Activated CD4-positive, alpha-beta T cell treated with anti-CD3 and anti-CD28 coated beads, Interleukin-2, amount 50 U/mL, for 1 hour (primary cell): ENCODE data around the gene TRPM2.
"Not testable (repeated sequence)": the region's sequence is repeated elsewhere in the genome, so short reads cannot be mapped to it uniquely, and the experiment has no call there.

Source experiments
- DNase-seq: peaks from one replicate; pipeline ENCODE4 v3.0.0-alpha.2; 2020

Gene TRPM2

GRCh38 chr21:44356160-44356559 lies 2.7 kb downstream of the TRPM2 start:
- no peak for DNase-seq

- no peak for DNase-seq
Observed at GRCh38 chr21:44356636-44357035, 3.2 kb downstream of the TRPM2 start.

- DNase-seq, result no peak
Observed at GRCh38 chr21:44357064-44357837, 3.8 kb downstream of the TRPM2 start.

- DNase-seq, result no peak
Observed at GRCh38 chr21:44359396-44359795, 6.0 kb downstream of the TRPM2 start.

GRCh38 chr21:44360159-44360558 lies 6.7 kb downstream of the TRPM2 start:
- no peak for DNase-seq

GRCh38 chr21:44361903-44362302 lies 8.5 kb downstream of the TRPM2 start:
- not testable (repeated sequence) for DNase-seq

- no peak for DNase-seq
Observed at GRCh38 chr21:44363278-44363677, 9.9 kb downstream of the TRPM2 start.

- DNase-seq, result no peak
Observed at GRCh38 chr21:44364151-44365053, 11.0 kb downstream of the TRPM2 start.

- no peak for DNase-seq
Observed at GRCh38 chr21:44365251-44365966, 12.0 kb downstream of the TRPM2 start.

GRCh38 chr21:44365967-44366585 lies 12.7 kb downstream of the TRPM2 start:
- no peak for DNase-seq

- DNase-seq, result no peak
Observed at GRCh38 chr21:44366586-44367211, 13.3 kb downstream of the TRPM2 start.

- DNase-seq, result no peak
Observed at GRCh38 chr21:44368711-44369446, 15.5 kb downstream of the TRPM2 start.

GRCh38 chr21:44370027-44370735 lies 16.8 kb downstream of the TRPM2 start:
- DNase-seq, result no peak

- no peak for DNase-seq
Observed at GRCh38 chr21:44370786-44371410, 17.5 kb downstream of the TRPM2 start.

- no peak for DNase-seq
Observed at GRCh38 chr21:44371596-44371995, 18.2 kb downstream of the TRPM2 start.

GRCh38 chr21:44372616-44373015 lies 19.2 kb downstream of the TRPM2 start:
- no peak for DNase-seq

GRCh38 chr21:44374601-44375280 lies 21.3 kb downstream of the TRPM2 start:
- DNase-seq, result no peak

GRCh38 chr21:44375281-44375651 lies 21.8 kb downstream of the TRPM2 start:
- no peak for DNase-seq

GRCh38 chr21:44375761-44376241 lies 22.4 kb downstream of the TRPM2 start:
- DNase-seq, result no peak

- DNase-seq, result no peak
Observed at GRCh38 chr21:44376606-44377005, 23.2 kb downstream of the TRPM2 start.
